Activated CD4-positive, alpha-beta T cell treated with anti-CD3 and anti-CD28 coated beads, Interleukin-2, amount 10 ng/mL, durations not matched to agents 24 days and 14 days (primary cell): ENCODE results near the gene ERP44. TPM values are rescaled to one million over a fixed set of nuclear protein-coding genes. Genes with fewer than 3 reads are reported as not detected.
"Not testable (repeated sequence)": the region's sequence is repeated elsewhere in the genome, so short reads cannot be mapped to it uniquely, and the experiment has no call there.

Experiments used
- DNase-seq: peaks from one replicate; pipeline ENCODE4 v3.0.0; 2022
- H3K27ac Mint-ChIP-seq: one replicate; pipeline ENCODE4 v1.8.0; 2022; ENCODE audit warnings: mild to moderate bottlenecking, mixed read lengths
- H3K27me3 Mint-ChIP-seq: one replicate; pipeline ENCODE4 v1.8.0; 2022; ENCODE audit warnings: mixed read lengths
- H3K36me3 Mint-ChIP-seq: one replicate; pipeline ENCODE4 v1.8.0; 2022; ENCODE audit warnings: low read depth, mild to moderate bottlenecking, mixed read lengths
- H3K4me1 Mint-ChIP-seq: one replicate; pipeline ENCODE4 v1.8.0; 2021; ENCODE audit warnings: mixed read lengths
- H3K4me3 Mint-ChIP-seq: one replicate; pipeline ENCODE4 v1.8.0; 2022; ENCODE audit warnings: mild to moderate bottlenecking, moderate library complexity, mixed read lengths
- H3K9me3 Mint-ChIP-seq: one replicate; pipeline ENCODE4 v1.8.0; 2021; ENCODE audit warnings: mixed read lengths
- intact Hi-C: fragments of 100-400 bp; cut with micrococcal nuclease; formaldehyde crosslinking; loops from one replicate; pipeline ENCODE4 v1.15.1; 2023
- total RNA-seq: library from RNA; stranded (reverse); gene quantifications from 2 replicates; pipeline ENCODE4 v1.2.3, GENCODE V29; 2022

The ERP44 gene
- total RNA-seq, 1 donor from 2014 or later = 16.4 TPM

DNA sequence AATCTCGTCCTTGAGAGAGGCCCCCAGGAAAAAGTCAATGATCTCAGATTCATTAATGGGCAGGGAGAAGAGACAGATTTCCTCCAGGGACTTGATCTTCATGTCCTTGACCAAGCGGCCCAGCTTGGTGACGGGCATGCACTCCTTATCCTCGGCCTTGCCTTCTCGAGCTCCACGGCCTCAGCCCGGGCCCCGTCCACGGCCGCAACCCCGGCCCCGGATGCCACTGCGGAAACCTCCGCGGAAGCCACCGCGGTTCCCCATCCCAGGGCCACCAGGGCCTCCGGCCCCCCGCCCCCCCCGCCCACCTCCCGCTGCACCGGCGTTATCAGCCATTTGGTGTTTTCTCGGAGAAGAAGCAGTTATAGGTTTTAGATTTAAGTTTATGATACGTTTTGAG is 18.5 kb upstream of the ERP44 start:
- intact Hi-C loops = no loop called here
- no peak overlapping the region for H3K27ac Mint-ChIP-seq
- DNase-seq = no peak
- H3K27me3 Mint-ChIP-seq = no peaks in the 10 kb centered on the region
- H3K4me1 Mint-ChIP-seq = peaks cover 10% of the 10 kb centered on the region
- no peaks in the 10 kb centered on the region for H3K9me3 Mint-ChIP-seq
- no peak overlapping the region for H3K4me3 Mint-ChIP-seq
- peaks cover 7% of the 10 kb centered on the region for H3K36me3 Mint-ChIP-seq

GRCh38 chr9:100112677-100113336 is 14.0 kb upstream of the ERP44 start:
- Mint-ChIP-seq H3K4me1 (peaks cover 7% of the 10 kb centered on the region), H3K27me3 (no peaks in the 10 kb centered on the region), H3K27ac (no peak overlapping the region), H3K4me3 (no peak overlapping the region), H3K36me3 (peaks cover 5% of the 10 kb centered on the region), H3K9me3 (no peaks in the 10 kb centered on the region)
- intact Hi-C loops = no loop called here
- no peak for DNase-seq

DNA sequence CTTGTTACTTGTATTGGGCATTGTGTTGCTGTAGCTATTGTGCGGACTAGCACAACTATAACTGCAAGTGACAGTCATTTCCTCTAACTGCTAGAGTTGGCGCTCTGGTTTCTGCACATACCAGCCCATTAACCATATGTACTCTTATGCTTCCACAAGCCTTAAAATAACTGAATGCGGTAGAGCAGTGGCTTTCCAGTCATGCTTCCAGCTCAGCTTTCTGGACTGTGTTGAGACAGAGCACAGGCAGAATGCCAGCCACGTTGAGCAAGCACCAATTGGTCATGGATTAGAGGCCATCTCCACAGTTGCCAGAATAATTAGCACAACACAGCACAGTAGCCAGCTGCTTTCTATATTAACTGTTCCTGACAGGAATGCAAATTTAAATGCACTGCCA is 12.4 kb upstream of the ERP44 start:
- Mint-ChIP-seq H3K9me3 (no peaks in the 10 kb centered on the region), H3K4me3 (no peak overlapping the region)
- intact Hi-C loops = no loop called here

GRCh38 chr9:100108559-100108958 is 9.8 kb upstream of the ERP44 start:
- Mint-ChIP-seq H3K4me1 (peaks cover 4% of the 10 kb centered on the region), H3K4me3 (no peak overlapping the region), H3K9me3 (no peaks in the 10 kb centered on the region), H3K27ac (no peak overlapping the region), H3K36me3 (peaks cover 6% of the 10 kb centered on the region), H3K27me3 (no peaks in the 10 kb centered on the region)
- DNase-seq = no peak
- intact Hi-C loops = no loop called here

More for the DNA sequence above, 12.4 kb upstream of the ERP44 start:
- Mint-ChIP-seq H3K27ac (no peak overlapping the region), H3K4me1 (peaks cover 7% of the 10 kb centered on the region), H3K36me3 (peaks cover 5% of the 10 kb centered on the region), H3K27me3 (no peaks in the 10 kb centered on the region)
- no peak for DNase-seq

DNA sequence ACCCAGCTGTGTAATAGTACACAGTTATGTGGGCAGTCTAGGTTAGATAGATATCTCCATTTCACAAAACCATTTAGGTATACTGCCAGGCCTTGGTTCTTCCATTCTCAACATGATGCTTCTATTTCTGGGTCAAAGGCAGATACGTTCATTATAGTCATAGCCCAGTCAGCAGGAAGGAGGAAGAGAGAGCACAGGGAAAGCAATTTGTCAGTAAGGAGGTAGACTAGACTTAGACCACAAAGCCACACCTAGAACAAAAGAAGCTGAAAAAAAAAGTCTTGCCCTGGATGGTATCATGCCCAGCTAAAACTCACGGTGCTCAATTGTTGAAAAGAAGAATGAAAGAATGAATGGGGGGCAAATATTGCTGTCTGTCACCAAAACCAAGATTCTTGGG is 7.8 kb upstream of the ERP44 start:
- DNase-seq = no peak

DNA sequence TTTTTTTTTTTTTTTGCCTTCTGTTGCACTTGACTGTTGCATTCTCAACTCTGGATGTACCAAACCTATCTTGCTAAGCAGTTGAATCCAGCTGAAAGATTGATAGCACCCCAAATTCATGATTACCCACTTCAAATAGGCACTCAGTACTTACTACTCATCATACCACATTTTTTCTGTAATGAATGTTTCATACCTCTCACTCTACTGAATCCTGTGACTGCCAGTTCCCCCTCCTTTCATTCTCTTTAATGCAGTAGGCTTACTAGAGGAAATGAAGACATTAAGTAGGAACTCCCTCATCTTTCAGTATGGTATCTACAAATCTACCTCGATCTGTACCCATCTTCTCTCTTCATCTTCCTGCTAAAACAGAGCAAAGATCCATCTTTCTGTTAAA is 7.1 kb upstream of the ERP44 start:
- Mint-ChIP-seq H3K4me3 (no peak overlapping the region), H3K27me3 (no peaks in the 10 kb centered on the region), H3K27ac (no peak overlapping the region), H3K9me3 (no peaks in the 10 kb centered on the region), H3K4me1 (no peaks in the 10 kb centered on the region), H3K36me3 (peaks cover 11% of the 10 kb centered on the region)
- intact Hi-C loops = no loop called here
- no peak for DNase-seq

More for the DNA sequence above, 7.8 kb upstream of the ERP44 start:
- Mint-ChIP-seq H3K4me3 (no peak overlapping the region), H3K27ac (no peak overlapping the region), H3K9me3 (no peaks in the 10 kb centered on the region), H3K4me1 (no peaks in the 10 kb centered on the region), H3K36me3 (peaks cover 8% of the 10 kb centered on the region), H3K27me3 (no peaks in the 10 kb centered on the region)
- intact Hi-C loops = no loop called here

- Mint-ChIP-seq H3K4me1 (peaks cover 6% of the 10 kb centered on the region), H3K9me3 (no peaks in the 10 kb centered on the region), H3K36me3 (peaks cover 11% of the 10 kb centered on the region), H3K27ac (no peak overlapping the region), H3K4me3 (no peak overlapping the region), H3K27me3 (no peaks in the 10 kb centered on the region)
- no peak for DNase-seq
- intact Hi-C loops = no loop called here
These were observed 5.5 kb upstream of the ERP44 start for GRCh38 chr9:100104314-100104713.

DNA sequence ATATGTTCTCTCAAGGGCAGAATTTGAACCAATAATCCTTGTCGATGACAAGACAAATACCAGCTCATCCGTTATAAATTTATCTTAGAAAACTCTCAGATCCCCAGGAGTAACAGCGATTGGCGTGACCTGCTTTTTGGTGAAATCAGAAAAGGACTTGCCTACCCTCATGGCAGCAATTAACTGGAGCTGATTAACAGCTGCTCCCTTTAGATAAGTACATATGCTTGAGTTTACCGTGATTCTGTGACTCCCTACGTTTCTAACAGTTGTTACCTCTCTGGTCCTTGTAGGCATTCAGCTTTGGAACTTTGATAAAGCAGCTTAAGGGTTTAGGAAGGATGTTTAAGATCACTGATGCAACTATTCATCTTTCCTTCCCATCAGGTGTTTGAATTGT is 2.8 kb upstream of the ERP44 start:
- no peak for DNase-seq
- intact Hi-C loops = no loop called here
- H3K27me3 Mint-ChIP-seq = no peaks in the 10 kb centered on the region
- no peaks in the 10 kb centered on the region for H3K9me3 Mint-ChIP-seq
- no peak overlapping the region for H3K4me3 Mint-ChIP-seq
- H3K27ac Mint-ChIP-seq = no peak overlapping the region
- H3K36me3 Mint-ChIP-seq = peaks cover 13% of the 10 kb centered on the region
- H3K4me1 Mint-ChIP-seq = peaks cover 15% of the 10 kb centered on the region

DNA sequence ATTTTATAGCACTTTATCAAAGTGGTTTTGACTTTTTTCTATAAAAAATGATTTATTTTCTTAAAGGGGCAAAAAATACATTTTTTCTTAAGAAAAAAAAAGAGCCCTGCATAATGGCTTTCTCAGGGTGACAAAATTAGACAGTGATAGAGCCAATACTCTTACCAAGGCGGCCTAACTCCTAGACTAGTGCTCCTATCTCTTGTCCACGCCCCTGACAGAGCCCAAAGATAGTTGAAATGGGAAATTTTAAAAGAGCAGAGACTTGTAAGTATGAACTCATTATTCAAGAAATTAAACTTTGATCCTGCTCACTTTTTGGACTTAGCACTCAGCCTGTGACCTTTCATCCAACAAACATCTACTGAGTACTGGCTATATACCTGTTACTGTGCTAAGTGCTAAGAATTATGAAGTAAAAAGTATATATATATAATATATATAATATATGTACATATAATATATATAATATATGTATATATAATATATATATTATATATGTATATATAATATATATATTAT is 1.4 kb upstream of the ERP44 start:
- Mint-ChIP-seq H3K27me3 (no peaks in the 10 kb centered on the region), H3K9me3 (no peaks in the 10 kb centered on the region), H3K4me3 (peak overlapping the region; percentile 100), H3K36me3 (peaks cover 15% of the 10 kb centered on the region), H3K27ac (no peak overlapping the region), H3K4me1 (peaks cover 24% of the 10 kb centered on the region)
- no peak for DNase-seq
- intact Hi-C loops = no loop called here

DNA sequence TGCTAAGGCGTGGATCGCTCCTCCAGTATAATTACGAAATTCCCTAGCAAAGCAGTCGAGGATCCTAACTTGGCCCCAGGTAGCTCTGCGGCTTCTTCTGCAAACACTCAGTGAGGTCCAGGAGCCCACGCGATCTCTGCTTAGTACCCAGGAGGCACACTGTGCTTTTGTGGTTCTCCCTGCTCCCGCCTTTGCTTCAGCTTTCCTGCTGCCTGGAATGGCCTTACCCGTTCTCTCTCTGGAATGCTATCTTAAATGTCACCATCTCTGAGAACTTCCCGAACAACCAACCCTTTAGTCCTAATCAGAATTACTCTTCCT is 882 bp upstream of the ERP44 start:
- peaks cover 13% of the 10 kb centered on the region for H3K36me3 Mint-ChIP-seq
- no peak for DNase-seq
- H3K27me3 Mint-ChIP-seq = no peaks in the 10 kb centered on the region
- intact Hi-C loops = loop anchor here (1.0 to 10.0 kb wide), 7 partner anchors 15 to 1299 kb away; partner anchors contain the start of genes ALG2, MRPL50, NR4A3 and SEC61B
- peak overlapping the region; percentile 96 for H3K27ac Mint-ChIP-seq
- no peaks in the 10 kb centered on the region for H3K9me3 Mint-ChIP-seq
- H3K4me3 Mint-ChIP-seq = peak overlapping the region; percentile 100
- H3K4me1 Mint-ChIP-seq = peaks cover 26% of the 10 kb centered on the region

DNA sequence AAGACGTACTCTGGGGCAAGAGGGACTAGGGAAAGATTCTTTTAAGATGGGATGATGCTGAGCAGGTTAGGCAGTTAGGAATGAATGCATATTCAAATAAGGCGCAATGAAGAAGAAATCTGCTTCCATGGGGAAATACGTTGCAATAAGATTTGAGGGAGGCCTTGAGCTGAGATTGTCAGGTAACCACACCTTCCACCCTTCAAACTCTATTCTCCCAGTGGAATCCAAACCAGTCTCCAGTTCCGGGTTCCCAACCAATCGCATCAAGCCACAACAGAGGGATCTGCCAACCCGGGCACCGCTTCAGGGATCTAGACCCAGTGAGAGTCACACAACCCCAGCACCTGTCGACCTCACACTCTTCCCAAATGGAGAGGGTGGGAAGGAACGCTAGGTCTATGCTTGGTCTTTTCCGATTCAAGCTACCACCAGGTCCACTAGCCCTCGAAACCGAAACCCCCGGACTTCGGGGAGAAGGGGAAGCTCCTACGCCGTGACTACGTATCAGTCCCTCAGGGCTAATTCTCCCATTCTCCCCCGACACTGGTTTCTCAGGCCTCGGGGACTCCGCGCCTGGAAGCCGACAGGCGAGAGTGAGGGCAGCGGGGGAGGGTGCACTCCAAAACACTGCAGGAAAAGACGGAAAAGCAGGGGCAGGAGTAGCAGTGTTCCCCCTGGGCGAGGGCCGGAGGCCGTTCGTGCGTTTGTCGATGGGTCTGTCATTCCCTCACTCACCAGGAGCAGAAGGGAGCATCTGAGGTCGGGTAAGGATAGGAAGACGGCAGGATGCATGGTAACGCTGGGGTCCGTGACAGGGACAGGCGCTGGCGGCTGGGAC is 534 bp downstream of the ERP44 start:
- Mint-ChIP-seq H3K4me3 (peak overlapping the region; percentile 100), H3K4me1 (peaks cover 31% of the 10 kb centered on the region), H3K27ac (peak overlapping the region; percentile 96), H3K9me3 (no peaks in the 10 kb centered on the region), H3K36me3 (peaks cover 9% of the 10 kb centered on the region), H3K27me3 (no peaks in the 10 kb centered on the region)
- peak; percentile 80 for DNase-seq
- intact Hi-C loops = loop anchor here (2.0 to 10.0 kb wide), 5 partner anchors 119 to 1301 kb away; partner anchors contain the start of genes ALG2, MRPL50, NR4A3 and SEC61B

- H3K36me3 Mint-ChIP-seq = peaks cover 9% of the 10 kb centered on the region
- H3K27me3 Mint-ChIP-seq = no peaks in the 10 kb centered on the region
- DNase-seq = no peak
- no peak overlapping the region for H3K27ac Mint-ChIP-seq
- H3K9me3 Mint-ChIP-seq = no peaks in the 10 kb centered on the region
- H3K4me3 Mint-ChIP-seq = peak overlapping the region; percentile 7
- peaks cover 32% of the 10 kb centered on the region for H3K4me1 Mint-ChIP-seq
- intact Hi-C loops = loop anchor here (5.0 to 10.0 kb wide), 3 partner anchors 121 to 874 kb away; partner anchors contain the start of genes ALG2 and SEC61B
These were observed 2.4 kb downstream of the ERP44 start for GRCh38 chr9:100096378-100096916.

GRCh38 chr9:100094411-100094810 is 4.4 kb downstream of the ERP44 start:
- H3K27ac Mint-ChIP-seq = not testable (repeated sequence)
- H3K4me1 Mint-ChIP-seq = peaks cover 29% of the 10 kb centered on the region
- intact Hi-C loops = loop anchor here (10.0 kb wide), 1 partner anchor 840 kb away; no protein-coding TSS in a partner anchor

GRCh38 chr9:100092066-100092465 is 6.7 kb downstream of the ERP44 start:
- Mint-ChIP-seq H3K4me1 (peaks cover 35% of the 10 kb centered on the region), H3K36me3 (peaks cover 6% of the 10 kb centered on the region), H3K27ac (no peak overlapping the region), H3K9me3 (no peaks in the 10 kb centered on the region), H3K4me3 (no peak overlapping the region), H3K27me3 (no peaks in the 10 kb centered on the region)
- intact Hi-C loops = loop anchor here (10.0 kb wide), 1 partner anchor 837 kb away; no protein-coding TSS in a partner anchor
- no peak for DNase-seq

More at GRCh38 chr9:100094411-100094810, 4.4 kb downstream of the ERP44 start:
- H3K4me3 Mint-ChIP-seq, H3K36me3 Mint-ChIP-seq, DNase-seq, H3K9me3 Mint-ChIP-seq, H3K27me3 Mint-ChIP-seq: not testable (repeated sequence)
